Liver (tissue), 9 donors: ENCODE results near the gene TMEM115. TPM values are rescaled to one million over a fixed set of nuclear protein-coding genes. Genes with fewer than 3 reads are reported as not detected.
"Not testable (repeated sequence)": the region's sequence is repeated elsewhere in the genome, so short reads cannot be mapped to it uniquely, and the experiment has no call there.

ENCODE experiments used
- DNase-seq: peaks from one replicate; pipeline ENCODE4 v3.0.0-alpha.2; 2017; ENCODE audit warnings: low spot score
- H3K27ac ChIP-seq, 2 donors: one replicate each; pipeline ENCODE4 v1.7.0; 2013; ENCODE audit warnings: inconsistent platforms in 2 of 2, low read length in 2 of 2, control low read depth in 1 of 2, low read depth in 1 of 2, mild to moderate bottlenecking in 1 of 2
- H3K27me3 ChIP-seq, 4 donors: one replicate each; pipeline versions ENCODE4 v1.6.1 to v1.7.0; 2013; ENCODE audit warnings: low read length in 3 of 4, inconsistent platforms in 1 of 4, mild to moderate bottlenecking in 1 of 4, moderate library complexity in 1 of 4; ENCODE audit not compliant: control insufficient read depth in 4 of 4, insufficient read depth in 4 of 4
- H3K36me3 ChIP-seq, 4 donors: one replicate each; pipeline versions ENCODE4 v1.6.1 to v1.7.0; 2013; ENCODE audit warnings: low read length in 3 of 4, mild to moderate bottlenecking in 3 of 4, low read depth in 1 of 4, moderate library complexity in 1 of 4; ENCODE audit not compliant: control insufficient read depth in 4 of 4, insufficient read depth in 3 of 4
- H3K4me1 ChIP-seq, 4 donors: one replicate each; pipeline versions ENCODE4 v1.6.1 to v1.7.0; 2013; ENCODE audit warnings: low read length in 3 of 4, mild to moderate bottlenecking in 3 of 4, moderate library complexity in 1 of 4; ENCODE audit not compliant: control insufficient read depth in 4 of 4, insufficient read depth in 4 of 4
- H3K4me3 ChIP-seq, 3 donors: one replicate each; pipeline versions ENCODE4 v1.6.1 to v1.7.0; 2013; ENCODE audit warnings: low read length in 3 of 3, control low read depth in 1 of 3, low read depth in 1 of 3, mild to moderate bottlenecking in 1 of 3
- H3K9ac ChIP-seq, 2 donors: one replicate each; pipeline ENCODE4 v1.7.0; 2013; ENCODE audit warnings: low read length in 2 of 2, mild to moderate bottlenecking in 2 of 2, moderate library complexity in 2 of 2, control low read depth in 1 of 2, low read depth in 1 of 2
- H3K9me3 ChIP-seq, 4 donors: one replicate each; pipeline versions ENCODE4 v1.6.1 to v1.7.0; 2013; ENCODE audit warnings: low read length in 3 of 4; ENCODE audit not compliant: control insufficient read depth in 4 of 4
- EGR1 ChIP-seq, 2 donors: IDR thresholded peaks; 2 replicates each; pipeline ENCODE4 v1.6.1; 2016 to 2018; ENCODE audit warnings: antibody characterized with exemption in 2 of 2, low read depth in 2 of 2
- GABPA ChIP-seq, 2 donors: IDR thresholded peaks in 1 of 2; conservative IDR thresholded peaks in 1 of 2; 2 replicates each; pipeline ENCODE4 v1.6.1; 2016; ENCODE audit warnings: antibody characterized with exemption in 2 of 2, mild to moderate bottlenecking in 1 of 2, moderate library complexity in 1 of 2
- HNF4A ChIP-seq, 2 donors: conservative IDR thresholded peaks; 2 replicates each; pipeline ENCODE4 v1.6.1; 2016; ENCODE audit warnings: antibody characterized with exemption in 2 of 2, mild to moderate bottlenecking in 2 of 2
- REST ChIP-seq: IDR thresholded peaks from 2 replicates; pipeline ENCODE4 v1.6.1; 2016; ENCODE audit warnings: antibody characterized with exemption, mild to moderate bottlenecking
- SP1 ChIP-seq: IDR thresholded peaks from 2 replicates; pipeline ENCODE4 v1.6.1; 2018; ENCODE audit warnings: antibody characterized with exemption, mild to moderate bottlenecking
- TAF1 ChIP-seq: conservative IDR thresholded peaks from 2 replicates; pipeline ENCODE4 v1.6.1; 2016; ENCODE audit warnings: antibody characterized with exemption, mild to moderate bottlenecking
- WGBS: extraction: QIAGEN DNeasy Blood & Tissue Kit; methylation state at CpG from one replicate; pipeline ENCODE4 v1.1.7; 2013; 5-methylcytosine and 5-hydroxymethylcytosine counted together
- polyA plus RNA-seq, 2 donors: library from polyadenylated mRNA; stranded (reverse) in 1 of 2; unstranded in 1 of 2; fragments of 200-250 nt in 1 of 2; fragments of >200 nt in 1 of 2; fragmentation: Nextera tagmentation in 1 of 2; extraction: Ambion mirVana in 1 of 2; gene quantifications; one replicate each; pipeline versions ENCODE4 v1.2.1 to v1.2.3, GENCODE V29; 2013 to 2015
- total RNA-seq, 2 donors: library from RNA; depleted of rRNA; stranded (reverse); fragments of >200 nt; gene quantifications; one replicate each; pipeline ENCODE4 v1.2.3, GENCODE V29; 2014
- donor health status: healthy.
- donor health status: healthy.
- donor health status: healthy.
- donor health status: healthy.
- donor health status: healthy.

Gene TMEM115
- total and polyA plus RNA-seq, 4 donors, result 18.6 to 23.0 (median 19.8) TPM

- no peak for TF ChIP-seq SP1
- TF ChIP-seq REST, result no peak
- no peak for TF ChIP-seq EGR1 (IDR thresholded peaks at IDR 0.05; ENCODE audit: low read depth in 2 of 2)
- TF ChIP-seq GABPA (IDR thresholded peaks at IDR 0.05 in 1 of 2, conservative IDR thresholded peaks at IDR 0.05 in 1 of 2), result no peak
These were observed 44.5 kb downstream of the TMEM115 start (continued) for GRCh38 chr3:50314816-50315215.

GRCh38 chr3:50314342-50314741 lies 45.0 kb downstream of the TMEM115 start:
- Histone ChIP-seq H3K4me3 (no peak overlapping the region), H3K9ac (no peak overlapping the region), H3K4me1 (peaks cover 8 to 24% (median 20%) of the 10 kb centered on the region in 4 donors), H3K36me3 (peaks cover 0 to 10% (median 2%) of the 10 kb centered on the region in 4 donors), H3K9me3 (no peaks in the 10 kb centered on the region), H3K27me3 (no peaks in the 10 kb centered on the region), H3K27ac (no peak overlapping the region)
- no peak for TF ChIP-seq TAF1
- no peak for TF ChIP-seq HNF4A (conservative IDR thresholded peaks at IDR 0.05)
- no peak for TF ChIP-seq GABPA (IDR thresholded peaks at IDR 0.05 in 1 of 2, conservative IDR thresholded peaks at IDR 0.05 in 1 of 2)
- DNase-seq, result no peak
- 82% methylated on average over 3 of the region's 3 CpGs for WGBS

GRCh38 chr3:50312041-50312440 lies 47.3 kb downstream of the TMEM115 start:
- not testable (repeated sequence) for H3K9ac ChIP-seq, H3K9me3 ChIP-seq, H3K27ac ChIP-seq, H3K4me3 ChIP-seq, DNase-seq, H3K27me3 ChIP-seq, H3K36me3 ChIP-seq
- WGBS, result 94% methylated on average over 32 of the region's 32 CpGs
- H3K4me1 ChIP-seq, result peaks cover 6 to 11% (median 9%) of the 10 kb centered on the region in 4 donors

Other genes starting within 250 kb of the TMEM115 start
- 1 to 10 TPM; 1.6 to 4.8 TPM for gene SEMA3F, start 204.2 kb downstream of the TMEM115 start, total RNA-seq
- 1 to 10 TPM in 1 of 2 donors, under 1 TPM in 1; 0.60 to 2.7 TPM for gene SEMA3F, start 204.2 kb downstream of the TMEM115 start, polyA plus RNA-seq
- gene GNAT1, start 167.9 kb downstream of the TMEM115 start, total RNA-seq, result under 1 TPM in 1 of 2 donors, not detected in 1; 0.08 TPM
- gene GNAT1, start 167.9 kb downstream of the TMEM115 start, polyA plus RNA-seq, result not detected
- gene SLC38A3, start 154.2 kb downstream of the TMEM115 start, total RNA-seq, result 100 to 1,000 TPM in 1 of 2 donors, 10 to 100 TPM in 1; 98.1 to 166 TPM
- gene SLC38A3, start 154.2 kb downstream of the TMEM115 start, polyA plus RNA-seq, result 100 to 1,000 TPM; 114 to 180 TPM
- 10 to 100 TPM; 58.3 to 65.0 TPM for gene GNAI2, start 123.3 kb downstream of the TMEM115 start, total RNA-seq
- 10 to 100 TPM; 59.5 to 86.3 TPM for gene GNAI2, start 123.3 kb downstream of the TMEM115 start, polyA plus RNA-seq
- gene SEMA3B, start 90.4 kb downstream of the TMEM115 start, total RNA-seq, result 1 to 10 TPM in 1 of 2 donors, under 1 TPM in 1; 0.56 to 1.5 TPM
- 1 to 10 TPM in 1 of 2 donors, under 1 TPM in 1; 0.40 to 1.3 TPM for gene SEMA3B, start 90.4 kb downstream of the TMEM115 start, polyA plus RNA-seq
- gene LSMEM2, start 80.4 kb downstream of the TMEM115 start, total RNA-seq, result under 1 TPM in 1 of 2 donors, not detected in 1; 0.08 TPM
- under 1 TPM in 1 of 2 donors, not detected in 1; 0.03 TPM for gene LSMEM2, start 80.4 kb downstream of the TMEM115 start, polyA plus RNA-seq
- gene IFRD2, start 67.1 kb downstream of the TMEM115 start, total RNA-seq, result 10 to 100 TPM; 55.7 to 66.1 TPM
- gene IFRD2, start 67.1 kb downstream of the TMEM115 start, polyA plus RNA-seq, result 10 to 100 TPM; 60.3 to 91.2 TPM
- gene HYAL3, start 60.1 kb downstream of the TMEM115 start, total RNA-seq, result 1 to 10 TPM; 1.9 to 6.6 TPM
- 1 to 10 TPM; 1.8 to 2.0 TPM for gene HYAL3, start 60.1 kb downstream of the TMEM115 start, polyA plus RNA-seq
- 1 to 10 TPM; 1.6 to 1.8 TPM for gene NAA80, start 60.1 kb downstream of the TMEM115 start, total RNA-seq
- gene NAA80, start 60.1 kb downstream of the TMEM115 start, polyA plus RNA-seq, result 1 to 10 TPM; 2.3 to 5.5 TPM
- 100 to 1,000 TPM in 1 of 2 donors, 10 to 100 TPM in 1; 87.6 to 155 TPM for gene HYAL1, start 55.9 kb downstream of the TMEM115 start, total RNA-seq
- 100 to 1,000 TPM in 1 of 2 donors, 10 to 100 TPM in 1; 82.3 to 156 TPM for gene HYAL1, start 55.9 kb downstream of the TMEM115 start, polyA plus RNA-seq
- 10 to 100 TPM; 33.5 to 57.6 TPM for gene HYAL2, start 36.8 kb downstream of the TMEM115 start, total RNA-seq
- gene HYAL2, start 36.8 kb downstream of the TMEM115 start, polyA plus RNA-seq, result 10 to 100 TPM; 19.5 to 32.9 TPM
- gene TUSC2, start 31.3 kb downstream of the TMEM115 start, total RNA-seq, result 10 to 100 TPM; 12.7 to 14.3 TPM
- 10 to 100 TPM; 29.0 to 37.7 TPM for gene TUSC2, start 31.3 kb downstream of the TMEM115 start, polyA plus RNA-seq
- 10 to 100 TPM; 12.2 to 13.2 TPM for gene RASSF1, start 18.7 kb downstream of the TMEM115 start, total RNA-seq
- gene RASSF1, start 18.7 kb downstream of the TMEM115 start, polyA plus RNA-seq, result 10 to 100 TPM in 1 of 2 donors, 1 to 10 TPM in 1; 6.5 to 10.3 TPM
- under 1 TPM; 0.09 to 0.75 TPM for gene ZMYND10, start 13.8 kb downstream of the TMEM115 start, total RNA-seq
- under 1 TPM; 0.23 to 0.31 TPM for gene ZMYND10, start 13.8 kb downstream of the TMEM115 start, polyA plus RNA-seq
- gene NPRL2, start 8.7 kb downstream of the TMEM115 start, total RNA-seq, result 10 to 100 TPM; 11.3 to 17.3 TPM
- 10 to 100 TPM; 11.4 to 16.6 TPM for gene NPRL2, start 8.7 kb downstream of the TMEM115 start, polyA plus RNA-seq
- 10 to 100 TPM; 12.3 to 16.0 TPM for gene CYB561D2, start 8.7 kb downstream of the TMEM115 start, total RNA-seq
- 10 to 100 TPM; 28.2 TPM for gene CYB561D2, start 8.7 kb downstream of the TMEM115 start, polyA plus RNA-seq
- gene CACNA2D2, start 144.1 kb upstream of the TMEM115 start, total RNA-seq, result under 1 TPM; 0.17 to 0.19 TPM
- gene CACNA2D2, start 144.1 kb upstream of the TMEM115 start, polyA plus RNA-seq, result under 1 TPM; 0.10 to 0.14 TPM
- 1 to 10 TPM; 1.8 to 2.7 TPM for gene C3orf18, start 208.2 kb upstream of the TMEM115 start, total RNA-seq
- 1 to 10 TPM in 1 of 2 donors, under 1 TPM in 1; 0.54 to 1.1 TPM for gene C3orf18, start 208.2 kb upstream of the TMEM115 start, polyA plus RNA-seq
- gene HEMK1, start 210.0 kb upstream of the TMEM115 start, total RNA-seq, result 1 to 10 TPM; 3.7 to 9.2 TPM
- 1 to 10 TPM; 8.7 to 9.5 TPM for gene HEMK1, start 210.0 kb upstream of the TMEM115 start, polyA plus RNA-seq